ENCODE results near the gene RUNX3.

RUNX3 gene

DNA sequence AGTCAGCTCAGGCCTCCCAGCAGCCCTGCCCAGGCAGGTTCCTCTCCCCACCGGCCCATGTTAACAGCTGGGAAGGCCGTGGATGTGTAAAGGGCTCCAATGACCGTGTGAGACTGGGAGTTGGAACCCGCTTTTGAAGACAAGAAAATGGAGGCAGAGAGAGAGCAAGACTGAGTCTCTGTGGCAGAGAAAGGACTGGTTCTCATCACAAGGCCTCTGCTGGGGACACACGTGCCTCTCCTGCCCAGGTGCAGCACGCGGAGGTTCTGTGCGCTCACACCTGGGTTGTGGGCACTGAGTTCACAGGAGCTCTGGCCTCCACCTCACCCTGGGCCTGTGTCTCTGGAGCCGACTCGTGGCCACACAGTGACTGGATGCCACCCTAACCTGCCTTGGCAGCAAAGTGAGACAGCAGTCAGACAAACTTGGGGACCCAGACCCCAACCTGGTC is 27.0 kb downstream of the RUNX3 start:
- Histone ChIP-seq H3K9me2 (replicated peaks; ENCODE audit: insufficient read depth, low read length) (no peaks in the 10 kb centered on the region), H3K9ac (ENCODE audit: low read length) (no peak overlapping the region), H3K27me3 (replicated peaks; ENCODE audit: insufficient read depth, low read length) (no peaks in the 10 kb centered on the region), H3K4me3 (ENCODE audit: low read length) (no peak overlapping the region), H3F3A (ENCODE audit: insufficient read depth, low read length) (no peaks in the 10 kb centered on the region), H3K79me2 (ENCODE audit: low read length) (peaks cover 13% of the 10 kb centered on the region), H2AFZ (ENCODE audit: low read length) (no peak overlapping the region), H3K9me3 (replicated peaks; ENCODE audit: insufficient read depth, low read length) (no peaks in the 10 kb centered on the region), H3K4me2 (ENCODE audit: low read depth, low read length) (no peak overlapping the region), H3K27ac (ENCODE audit: low read length) (no peak overlapping the region), H4K20me1 (ENCODE audit: insufficient read depth, low read length) (no peaks in the 10 kb centered on the region), H3K36me3 (replicated peaks; ENCODE audit: insufficient read depth, low read length) (peaks cover 2% of the 10 kb centered on the region; the same call in 1 of the 2 replicates), H3K4me1 (ENCODE audit: low read length) (no peaks in the 10 kb centered on the region)
- DNase-seq: no peak
- TF ChIP-seq, protein P1, sequence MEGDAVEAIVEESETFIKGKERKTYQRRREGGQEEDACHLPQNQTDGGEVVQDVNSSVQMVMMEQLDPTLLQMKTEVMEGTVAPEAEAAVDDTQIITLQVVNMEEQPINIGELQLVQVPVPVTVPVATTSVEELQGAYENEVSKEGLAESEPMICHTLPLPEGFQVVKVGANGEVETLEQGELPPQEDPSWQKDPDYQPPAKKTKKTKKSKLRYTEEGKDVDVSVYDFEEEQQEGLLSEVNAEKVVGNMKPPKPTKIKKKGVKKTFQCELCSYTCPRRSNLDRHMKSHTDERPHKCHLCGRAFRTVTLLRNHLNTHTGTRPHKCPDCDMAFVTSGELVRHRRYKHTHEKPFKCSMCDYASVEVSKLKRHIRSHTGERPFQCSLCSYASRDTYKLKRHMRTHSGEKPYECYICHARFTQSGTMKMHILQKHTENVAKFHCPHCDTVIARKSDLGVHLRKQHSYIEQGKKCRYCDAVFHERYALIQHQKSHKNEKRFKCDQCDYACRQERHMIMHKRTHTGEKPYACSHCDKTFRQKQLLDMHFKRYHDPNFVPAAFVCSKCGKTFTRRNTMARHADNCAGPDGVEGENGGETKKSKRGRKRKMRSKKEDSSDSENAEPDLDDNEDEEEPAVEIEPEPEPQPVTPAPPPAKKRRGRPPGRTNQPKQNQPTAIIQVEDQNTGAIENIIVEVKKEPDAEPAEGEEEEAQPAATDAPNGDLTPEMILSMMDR (IDR thresholded peaks at IDR 0.05; ENCODE audit: low read length): no peak
- TF ChIP-seq EZH2phosphoT487 (IDR thresholded peaks at IDR 0.05; ENCODE audit: low read length): no peak

DNA sequence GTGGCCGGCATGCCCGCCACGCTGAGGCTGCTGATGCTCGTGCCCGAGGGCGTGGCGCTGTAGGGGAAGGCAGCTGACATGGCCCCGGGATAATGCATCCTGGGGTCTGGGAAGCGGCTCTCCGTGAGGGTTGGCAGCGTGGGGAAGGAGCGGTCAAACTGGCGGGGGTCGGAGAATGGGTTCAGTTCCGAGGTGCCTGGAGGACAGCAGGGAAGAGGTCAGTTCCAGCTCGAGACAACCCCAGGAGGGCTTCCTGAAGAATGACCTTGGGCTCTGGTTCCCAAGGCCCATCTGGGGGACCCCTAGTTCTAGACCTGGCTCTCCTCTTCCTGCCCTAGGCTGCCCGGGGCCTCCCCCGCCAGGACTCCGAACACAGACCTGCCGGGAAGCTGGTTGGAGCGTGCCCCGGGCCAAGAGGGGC is 27.6 kb downstream of the RUNX3 start:
- no peak for DNase-seq
- Histone ChIP-seq H3K4me1 (ENCODE audit: low read length) (no peaks in the 10 kb centered on the region), H3F3A (ENCODE audit: insufficient read depth, low read length) (no peaks in the 10 kb centered on the region), H3K9ac (ENCODE audit: low read length) (no peak overlapping the region), H2AFZ (ENCODE audit: low read length) (no peak overlapping the region), H3K79me2 (ENCODE audit: low read length) (peaks cover 11% of the 10 kb centered on the region), H3K9me2 (replicated peaks; ENCODE audit: insufficient read depth, low read length) (no peaks in the 10 kb centered on the region), H3K27me3 (replicated peaks; ENCODE audit: insufficient read depth, low read length) (no peaks in the 10 kb centered on the region), H3K27ac (ENCODE audit: low read length) (no peak overlapping the region), H3K4me3 (ENCODE audit: low read length) (no peak overlapping the region), H3K36me3 (replicated peaks; ENCODE audit: insufficient read depth, low read length) (no peaks in the 10 kb centered on the region), H3K9me3 (replicated peaks; ENCODE audit: insufficient read depth, low read length) (no peaks in the 10 kb centered on the region), H3K4me2 (ENCODE audit: low read depth, low read length) (no peak overlapping the region), H4K20me1 (ENCODE audit: insufficient read depth, low read length) (no peaks in the 10 kb centered on the region)
- TF ChIP-seq, protein P1 (IDR thresholded peaks at IDR 0.05; ENCODE audit: low read length): no peak
- TF ChIP-seq EZH2phosphoT487 (IDR thresholded peaks at IDR 0.05; ENCODE audit: low read length): no peak

DNA sequence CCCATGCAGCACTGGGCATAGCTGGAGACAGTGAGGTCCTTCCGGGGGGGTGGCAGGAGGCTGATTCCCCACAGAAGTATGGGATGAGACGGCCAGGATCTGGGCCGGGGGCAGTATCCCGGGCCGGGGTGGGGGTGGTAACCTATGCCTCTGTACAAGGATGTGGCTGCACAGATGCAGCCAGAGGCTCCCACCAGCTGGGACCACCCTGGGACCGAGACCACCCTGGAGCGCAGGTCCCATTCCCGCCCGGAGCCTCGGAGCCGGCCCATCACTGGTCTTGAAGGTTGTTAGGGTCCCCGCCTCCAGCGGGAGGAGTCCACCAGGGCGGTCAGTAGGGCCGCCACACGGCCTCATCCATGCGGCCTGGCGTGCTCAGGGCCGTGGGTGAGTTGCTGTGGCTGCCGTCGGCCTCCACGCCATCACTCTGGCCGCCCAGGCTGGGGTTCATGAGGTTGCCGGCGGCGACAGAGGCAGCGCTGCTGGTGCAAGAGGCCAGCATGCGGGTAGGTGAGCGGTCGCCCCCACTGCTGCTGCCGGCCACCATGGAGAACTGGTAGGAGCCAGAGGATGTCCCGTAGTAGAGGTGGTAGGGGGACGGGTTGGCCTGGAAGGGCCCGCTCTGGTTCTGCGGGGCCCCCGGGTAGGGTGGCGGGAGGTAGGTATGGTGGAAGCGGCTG is 28.1 kb downstream of the RUNX3 start:
- Histone ChIP-seq H4K20me1 (ENCODE audit: insufficient read depth, low read length) (no peaks in the 10 kb centered on the region), H3F3A (ENCODE audit: insufficient read depth, low read length) (no peaks in the 10 kb centered on the region), H3K9ac (ENCODE audit: low read length) (no peak overlapping the region), H3K27me3 (replicated peaks; ENCODE audit: insufficient read depth, low read length) (no peaks in the 10 kb centered on the region), H3K36me3 (replicated peaks; ENCODE audit: insufficient read depth, low read length) (no peaks in the 10 kb centered on the region), H3K4me1 (ENCODE audit: low read length) (no peaks in the 10 kb centered on the region), H3K9me2 (replicated peaks; ENCODE audit: insufficient read depth, low read length) (no peaks in the 10 kb centered on the region), H3K27ac (ENCODE audit: low read length) (no peak overlapping the region), H3K79me2 (ENCODE audit: low read length) (peaks cover 6% of the 10 kb centered on the region), H3K9me3 (replicated peaks; ENCODE audit: insufficient read depth, low read length) (no peaks in the 10 kb centered on the region), H2AFZ (ENCODE audit: low read length) (no peak overlapping the region), H3K4me3 (ENCODE audit: low read length) (no peak overlapping the region), H3K4me2 (ENCODE audit: low read depth, low read length) (no peak overlapping the region)
- TF ChIP-seq EZH2phosphoT487 (IDR thresholded peaks at IDR 0.05; ENCODE audit: low read length): no peak
- TF ChIP-seq EZH2 (optimal IDR thresholded peaks at IDR 0.05; ENCODE audit: low read depth, low read length): no peak
- TF ChIP-seq, protein P1 (IDR thresholded peaks at IDR 0.05; ENCODE audit: low read length): no peak
- no peak for DNase-seq
